ENCODE measurements around the gene ALPK1. TPM values are rescaled to one million over a fixed set of nuclear protein-coding genes. Genes with fewer than 3 reads are reported as not detected.
A peak's percentile ranks its signal among the peaks of the same experiment; 100 is the strongest.

ALPK1 gene
- total RNA-seq, 2 experiments from 2014 or later: 33.7 to 51.1 TPM

DNA sequence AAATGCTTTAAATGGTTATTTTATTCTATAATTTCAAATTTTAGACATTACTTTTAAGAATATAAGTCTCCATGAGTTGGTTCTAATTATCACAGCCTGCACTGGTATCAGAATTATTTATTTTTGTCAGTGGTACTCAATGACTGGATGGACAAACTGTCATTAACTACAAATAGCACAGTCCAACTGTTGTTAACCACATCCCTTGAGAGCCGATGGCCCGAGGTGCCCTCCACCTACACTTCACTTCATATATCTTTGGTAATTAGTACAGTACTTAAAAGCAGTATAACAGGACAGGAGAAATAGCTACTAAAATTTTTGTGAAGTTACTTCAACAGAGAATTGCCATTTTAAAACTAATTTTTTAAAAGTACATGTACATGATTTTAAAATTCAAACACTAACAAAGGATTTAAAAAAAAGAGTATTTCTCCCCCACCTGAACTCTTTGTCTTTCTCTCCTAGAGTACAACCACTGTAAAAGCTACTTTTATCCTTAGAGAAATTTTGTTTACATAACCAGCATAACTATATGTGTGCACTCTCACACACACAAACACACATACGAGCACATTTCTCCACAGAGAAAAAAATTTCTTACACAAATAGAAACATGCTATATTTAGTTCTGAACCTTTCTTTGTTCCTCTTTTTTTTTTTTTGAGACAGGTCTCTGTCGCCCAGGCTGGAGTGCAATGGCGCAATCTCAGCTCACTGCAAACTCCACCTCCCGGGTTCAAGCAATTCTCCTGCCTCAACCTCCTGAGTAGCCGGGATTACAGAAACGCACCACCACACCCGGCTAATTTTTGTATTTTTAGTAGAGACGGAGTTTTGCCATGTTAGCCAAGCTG is 17.9 kb upstream of the ALPK1 start:
- peaks cover 86% of the 10 kb centered on the region for H3K36me3 ChIP-seq (ENCODE audit: insufficient read depth, low read length)
- H3K27ac ChIP-seq (ENCODE audit: low read depth, low read length, poor library complexity, severe bottlenecking): peak overlapping the region; percentile 75
- TF ChIP-seq CTCF (conservative IDR thresholded peaks at IDR 0.05; ENCODE audit: low read length) (no peak), EZH2phosphoT487 (IDR thresholded peaks at IDR 0.05; ENCODE audit: borderline replicate concordance, low read depth, low read length) (no peak)
- CTCF ChIA-PET (ENCODE audit: unreplicated experiment): no interaction called here
- intact Hi-C loops (cut with micrococcal nuclease; ENCODE audit: unreplicated experiment): no loop called here
- H3K4me1 ChIP-seq (ENCODE audit: insufficient read depth, low read length, poor library complexity, severe bottlenecking): peaks cover 58% of the 10 kb centered on the region
- H3K9me3 ChIP-seq (ENCODE audit: low read length): peaks cover 16% of the 10 kb centered on the region
- BruUV-seq (replicated peaks): no TSS peak
- peaks cover 100% of the 10 kb centered on the region for H3K79me2 ChIP-seq (ENCODE audit: insufficient read depth, low read depth, low read length)
- peaks cover 40% of the 10 kb centered on the region for H4K20me1 ChIP-seq (ENCODE audit: insufficient read depth, low read length)
- peak overlapping the region; percentile 96 for H3K4me2 ChIP-seq (ENCODE audit: low read length)
- peak overlapping the region; percentile 67 for H3K4me3 ChIP-seq (ENCODE audit: low read depth, low read length, poor library complexity, severe bottlenecking)
- H2AFZ ChIP-seq (ENCODE audit: low read length): no peak overlapping the region
- no peaks in the 10 kb centered on the region for H3K9me2 ChIP-seq (ENCODE audit: insufficient read depth, low read length)
- peak; percentile 63 for DNase-seq (ENCODE audit: low spot score)
- POLR2A ChIA-PET: interaction anchor here (0.5 to 3.4 kb wide), 14 partner anchors 9 to 152 kb away, joined by 3 to 21 read pairs (median 5); partner anchors contain the start of gene ALPK1

DNA sequence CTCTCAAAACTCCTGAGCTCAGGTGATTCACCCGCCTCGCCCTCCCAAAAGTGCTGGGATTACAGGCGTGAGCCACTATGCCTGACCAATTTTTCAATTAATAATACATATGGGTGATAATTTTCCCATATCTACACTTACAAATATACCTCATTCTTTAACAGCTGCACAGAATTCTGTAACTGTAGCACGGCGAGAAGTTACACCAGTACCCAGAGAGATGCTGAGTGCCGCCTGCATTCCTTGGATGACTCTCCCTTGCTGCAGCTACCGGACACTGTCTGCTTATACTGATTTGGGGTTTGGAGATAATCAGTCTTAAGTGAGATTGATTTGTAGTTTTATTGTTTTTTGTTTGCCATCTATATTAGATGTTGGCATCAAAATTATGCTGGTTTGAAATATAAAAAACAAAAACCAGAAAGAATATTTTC is 17.3 kb upstream of the ALPK1 start:
- Histone ChIP-seq H3K36me3 (ENCODE audit: insufficient read depth, low read length) (peaks cover 86% of the 10 kb centered on the region), H3K27ac (ENCODE audit: low read depth, low read length, poor library complexity, severe bottlenecking) (peak overlapping the region; percentile 75), H4K20me1 (ENCODE audit: insufficient read depth, low read length) (peaks cover 37% of the 10 kb centered on the region), H3K79me2 (ENCODE audit: insufficient read depth, low read depth, low read length) (peaks cover 100% of the 10 kb centered on the region), H3K9me2 (ENCODE audit: insufficient read depth, low read length) (no peaks in the 10 kb centered on the region), H2AFZ (ENCODE audit: low read length) (no peak overlapping the region), H3K4me2 (ENCODE audit: low read length) (peak overlapping the region; percentile 96), H3K9me3 (ENCODE audit: low read length) (peaks cover 16% of the 10 kb centered on the region), H3K4me1 (ENCODE audit: insufficient read depth, low read length, poor library complexity, severe bottlenecking) (peaks cover 58% of the 10 kb centered on the region), H3K4me3 (ENCODE audit: low read depth, low read length, poor library complexity, severe bottlenecking) (peak overlapping the region; percentile 67)
- BruUV-seq (replicated peaks): no TSS peak
- TF ChIP-seq EZH2phosphoT487 (IDR thresholded peaks at IDR 0.05; ENCODE audit: borderline replicate concordance, low read depth, low read length): no peak
- TF ChIP-seq CTCF (conservative IDR thresholded peaks at IDR 0.05; ENCODE audit: low read length): no peak
- intact Hi-C loops (cut with micrococcal nuclease; ENCODE audit: unreplicated experiment): loop anchor here (5.0 kb wide), 1 partner anchor 108 kb away; no protein-coding TSS in a partner anchor
- CTCF ChIA-PET (ENCODE audit: unreplicated experiment): no interaction called here
- POLR2A ChIA-PET: interaction anchor here (0.7 to 3.4 kb wide), 17 partner anchors 8 to 1275 kb away, joined by 3 to 21 read pairs (median 5); partner anchors contain the start of gene ALPK1
- no peak for DNase-seq (ENCODE audit: low spot score)
